ENCODE measurements around the gene CHERP.

- no peak for TF ChIP-seq CTCF (IDR thresholded peaks at IDR 0.05; ENCODE audit: poor library complexity)
- TF ChIP-seq EZH2 (IDR thresholded peaks at IDR 0.05; ENCODE audit: borderline replicate concordance) = no peak
These were observed 31.7 kb upstream of the CHERP start for GRCh38 chr19:16573925-16574324.

Measured in hepatocyte (in vitro differentiated cells).